ENCODE measurements around the gene PCDH20.

The PCDH20 gene

DNA sequence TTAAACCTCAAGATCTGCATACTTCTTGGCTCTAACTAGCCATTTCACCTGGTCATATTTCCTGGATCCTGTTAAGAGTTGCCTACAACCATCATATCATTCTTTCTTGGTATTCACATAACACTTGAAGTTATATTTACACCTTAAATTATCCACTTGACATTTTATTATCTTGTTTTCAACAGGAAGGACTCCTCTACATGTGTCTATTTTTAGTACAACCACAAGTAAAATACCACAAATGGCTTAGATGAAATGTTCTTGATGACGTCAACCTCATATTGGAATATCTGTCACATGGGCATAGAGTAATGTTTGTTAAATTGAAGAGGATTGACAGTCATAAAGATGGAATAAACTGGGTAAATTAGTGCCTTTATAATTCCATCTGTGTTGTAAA lies 9.4 kb downstream of the PCDH20 start:
- Histone ChIP-seq H4K20me1 (ENCODE audit: insufficient read depth, low read length) (no peaks in the 10 kb centered on the region), H3K9ac (ENCODE audit: low read depth, low read length) (no peak overlapping the region), H3K27ac (ENCODE audit: low read length) (no peak overlapping the region), H3K4me3 (ENCODE audit: low read depth in 1 of 2, low read length in 2 of 2) (no peak overlapping the region), H3K9me3 (ENCODE audit: insufficient read depth, low read length, severe bottlenecking) (no peaks in the 10 kb centered on the region), H3K36me3 (ENCODE audit: insufficient read depth, low read length) (no peaks in the 10 kb centered on the region), H2AFZ (ENCODE audit: low read depth, low read length) (no peak overlapping the region), H3K79me2 (ENCODE audit: insufficient read depth, low read length) (no peaks in the 10 kb centered on the region), H3K27me3 (ENCODE audit: insufficient read depth, low read length, poor library complexity) (no peaks in the 10 kb centered on the region), H3K4me1 (ENCODE audit: insufficient read depth, low read length) (no peaks in the 10 kb centered on the region), H3K4me2 (ENCODE audit: insufficient read depth, low read length) (no peak overlapping the region)
- TF ChIP-seq EZH2 (IDR thresholded peaks at IDR 0.05; ENCODE audit: borderline replicate concordance, low read depth, low read length, severe bottlenecking) = no peak
- TF ChIP-seq CTCF (IDR thresholded peaks at IDR 0.05; ENCODE audit: borderline replicate concordance, extremely low read depth, low read length, poor library complexity, severe bottlenecking) = no peak
- ATAC-seq (ENCODE audit: insufficient read depth, low read depth) (peak; percentile 31; the same call in 1 of the 3 replicates), DNase-seq (no peak)

GRCh38 chr13:61396121-61396520 lies 19.5 kb downstream of the PCDH20 start:
- H3K9ac ChIP-seq (ENCODE audit: low read depth, low read length) = no peak overlapping the region
- ATAC-seq (ENCODE audit: insufficient read depth, low read depth) (no peak), DNase-seq (no peak)
- H3K4me3 ChIP-seq (ENCODE audit: low read depth in 1 of 2, low read length in 2 of 2) = no peak overlapping the region
- H3K27me3 ChIP-seq (ENCODE audit: insufficient read depth, low read length, poor library complexity) = no peaks in the 10 kb centered on the region
- no peak overlapping the region for H2AFZ ChIP-seq (ENCODE audit: low read depth, low read length)
- no peak overlapping the region for H3K27ac ChIP-seq (ENCODE audit: low read length)
- no peak overlapping the region for H3K4me2 ChIP-seq (ENCODE audit: insufficient read depth, low read length)
- no peaks in the 10 kb centered on the region for H3K79me2 ChIP-seq (ENCODE audit: insufficient read depth, low read length)
- no peaks in the 10 kb centered on the region for H3K36me3 ChIP-seq (ENCODE audit: insufficient read depth, low read length)
- TF ChIP-seq EZH2 (IDR thresholded peaks at IDR 0.05; ENCODE audit: borderline replicate concordance, low read depth, low read length, severe bottlenecking) (no peak), CTCF (IDR thresholded peaks at IDR 0.05; ENCODE audit: borderline replicate concordance, extremely low read depth, low read length, poor library complexity, severe bottlenecking) (no peak)
- no peaks in the 10 kb centered on the region for H4K20me1 ChIP-seq (ENCODE audit: insufficient read depth, low read length)
- H3K4me1 ChIP-seq (ENCODE audit: insufficient read depth, low read length) = no peaks in the 10 kb centered on the region
- no peaks in the 10 kb centered on the region for H3K9me3 ChIP-seq (ENCODE audit: insufficient read depth, low read length, severe bottlenecking)

DNA sequence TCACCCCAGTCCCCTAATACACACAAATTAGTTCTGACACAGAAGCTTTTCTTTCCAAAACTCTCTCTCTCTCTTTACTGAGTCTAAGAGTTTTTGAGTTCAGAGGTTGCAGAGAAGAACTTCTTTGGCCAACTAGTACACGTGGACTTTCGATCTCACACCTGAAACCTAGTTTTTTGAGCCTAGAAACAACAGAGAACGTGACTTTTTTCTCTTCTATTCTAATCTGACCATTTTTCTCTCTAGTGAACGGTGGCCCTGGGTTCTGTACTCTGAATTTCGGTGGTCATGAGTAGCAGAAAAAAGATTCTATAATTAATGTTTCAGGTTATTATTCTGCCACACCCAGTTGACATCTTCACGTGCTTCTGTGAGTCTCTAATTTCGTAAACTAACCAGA lies 24.2 kb downstream of the PCDH20 start:
- no peak for DNase-seq
- H4K20me1 ChIP-seq (ENCODE audit: insufficient read depth, low read length) = no peaks in the 10 kb centered on the region
- H3K36me3 ChIP-seq (ENCODE audit: insufficient read depth, low read length) = no peaks in the 10 kb centered on the region
- H3K4me2 ChIP-seq (ENCODE audit: insufficient read depth, low read length) = no peak overlapping the region
- H3K79me2 ChIP-seq (ENCODE audit: insufficient read depth, low read length) = no peaks in the 10 kb centered on the region
- no peaks in the 10 kb centered on the region for H3K4me1 ChIP-seq (ENCODE audit: insufficient read depth, low read length)
- no peak overlapping the region for H3K4me3 ChIP-seq (ENCODE audit: low read depth in 1 of 2, low read length in 2 of 2)
- no peaks in the 10 kb centered on the region for H3K9me3 ChIP-seq (ENCODE audit: insufficient read depth, low read length, severe bottlenecking)
- TF ChIP-seq CTCF (IDR thresholded peaks at IDR 0.05; ENCODE audit: borderline replicate concordance, extremely low read depth, low read length, poor library complexity, severe bottlenecking) = no peak
- TF ChIP-seq EZH2 (IDR thresholded peaks at IDR 0.05; ENCODE audit: borderline replicate concordance, low read depth, low read length, severe bottlenecking) = no peak
- ATAC-seq (ENCODE audit: insufficient read depth, low read depth) = no peak
- H3K27me3 ChIP-seq (ENCODE audit: insufficient read depth, low read length, poor library complexity) = no peaks in the 10 kb centered on the region
- no peak overlapping the region for H3K9ac ChIP-seq (ENCODE audit: low read depth, low read length)
- no peak overlapping the region for H2AFZ ChIP-seq (ENCODE audit: low read depth, low read length)
- H3K27ac ChIP-seq (ENCODE audit: low read length) = no peak overlapping the region

GRCh38 chr13:61387694-61388093 lies 28.0 kb downstream of the PCDH20 start:
- no peak overlapping the region for H3K4me3 ChIP-seq (ENCODE audit: low read depth in 1 of 2, low read length in 2 of 2)
- no peaks in the 10 kb centered on the region for H4K20me1 ChIP-seq (ENCODE audit: insufficient read depth, low read length)
- DNase-seq = no peak
- no peak for ATAC-seq (ENCODE audit: insufficient read depth, low read depth)
- TF ChIP-seq CTCF (IDR thresholded peaks at IDR 0.05; ENCODE audit: borderline replicate concordance, extremely low read depth, low read length, poor library complexity, severe bottlenecking) = no peak
- TF ChIP-seq EZH2 (IDR thresholded peaks at IDR 0.05; ENCODE audit: borderline replicate concordance, low read depth, low read length, severe bottlenecking) = no peak
- no peaks in the 10 kb centered on the region for H3K36me3 ChIP-seq (ENCODE audit: insufficient read depth, low read length)
- no peak overlapping the region for H3K9ac ChIP-seq (ENCODE audit: low read depth, low read length)
- H3K27me3 ChIP-seq (ENCODE audit: insufficient read depth, low read length, poor library complexity) = no peaks in the 10 kb centered on the region
- H3K27ac ChIP-seq (ENCODE audit: low read length) = no peak overlapping the region
- H3K79me2 ChIP-seq (ENCODE audit: insufficient read depth, low read length) = no peaks in the 10 kb centered on the region
- H3K4me2 ChIP-seq (ENCODE audit: insufficient read depth, low read length) = no peak overlapping the region
- no peaks in the 10 kb centered on the region for H3K4me1 ChIP-seq (ENCODE audit: insufficient read depth, low read length)
- no peaks in the 10 kb centered on the region for H3K9me3 ChIP-seq (ENCODE audit: insufficient read depth, low read length, severe bottlenecking)
- no peak overlapping the region for H2AFZ ChIP-seq (ENCODE audit: low read depth, low read length)

Measured in DND-41 (cell line).